Astrocyte of the cerebellum (primary cell): ENCODE measurements around the gene IWS1.

Experiments used
- DNase-seq: peaks from one replicate; pipeline ENCODE4 v3.0.0-alpha.2; 2011; ENCODE audit warnings: low read depth
- H3K4me3 ChIP-seq: 2 replicates; pipeline ENCODE4 v1.5.1; 2011; ENCODE audit warnings: mild to moderate bottlenecking, low read depth, low read length, moderate library complexity
- in situ Hi-C: cut with HindIII; loops from 2 replicates; pipeline ENCODE4 v1.10.0; 2017; ENCODE audit warnings: low sequenced_read_pairs
- TF ChIP-seq, protein P1 (sequence below): IDR thresholded peaks from 2 replicates; pipeline ENCODE4 v1.5.1; 2012; ENCODE audit warnings: low read length, low read depth, moderate library complexity, mild to moderate bottlenecking; ENCODE audit errors: missing control alignments

Gene IWS1

GRCh38 chr2:127566139-127566417 is 39.8 kb upstream of the IWS1 start:
- TF ChIP-seq, protein P1, sequence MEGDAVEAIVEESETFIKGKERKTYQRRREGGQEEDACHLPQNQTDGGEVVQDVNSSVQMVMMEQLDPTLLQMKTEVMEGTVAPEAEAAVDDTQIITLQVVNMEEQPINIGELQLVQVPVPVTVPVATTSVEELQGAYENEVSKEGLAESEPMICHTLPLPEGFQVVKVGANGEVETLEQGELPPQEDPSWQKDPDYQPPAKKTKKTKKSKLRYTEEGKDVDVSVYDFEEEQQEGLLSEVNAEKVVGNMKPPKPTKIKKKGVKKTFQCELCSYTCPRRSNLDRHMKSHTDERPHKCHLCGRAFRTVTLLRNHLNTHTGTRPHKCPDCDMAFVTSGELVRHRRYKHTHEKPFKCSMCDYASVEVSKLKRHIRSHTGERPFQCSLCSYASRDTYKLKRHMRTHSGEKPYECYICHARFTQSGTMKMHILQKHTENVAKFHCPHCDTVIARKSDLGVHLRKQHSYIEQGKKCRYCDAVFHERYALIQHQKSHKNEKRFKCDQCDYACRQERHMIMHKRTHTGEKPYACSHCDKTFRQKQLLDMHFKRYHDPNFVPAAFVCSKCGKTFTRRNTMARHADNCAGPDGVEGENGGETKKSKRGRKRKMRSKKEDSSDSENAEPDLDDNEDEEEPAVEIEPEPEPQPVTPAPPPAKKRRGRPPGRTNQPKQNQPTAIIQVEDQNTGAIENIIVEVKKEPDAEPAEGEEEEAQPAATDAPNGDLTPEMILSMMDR: no peak
- in situ Hi-C loops: no loop called here
- no peak overlapping the region for H3K4me3 ChIP-seq
- DNase-seq: no peak

DNA sequence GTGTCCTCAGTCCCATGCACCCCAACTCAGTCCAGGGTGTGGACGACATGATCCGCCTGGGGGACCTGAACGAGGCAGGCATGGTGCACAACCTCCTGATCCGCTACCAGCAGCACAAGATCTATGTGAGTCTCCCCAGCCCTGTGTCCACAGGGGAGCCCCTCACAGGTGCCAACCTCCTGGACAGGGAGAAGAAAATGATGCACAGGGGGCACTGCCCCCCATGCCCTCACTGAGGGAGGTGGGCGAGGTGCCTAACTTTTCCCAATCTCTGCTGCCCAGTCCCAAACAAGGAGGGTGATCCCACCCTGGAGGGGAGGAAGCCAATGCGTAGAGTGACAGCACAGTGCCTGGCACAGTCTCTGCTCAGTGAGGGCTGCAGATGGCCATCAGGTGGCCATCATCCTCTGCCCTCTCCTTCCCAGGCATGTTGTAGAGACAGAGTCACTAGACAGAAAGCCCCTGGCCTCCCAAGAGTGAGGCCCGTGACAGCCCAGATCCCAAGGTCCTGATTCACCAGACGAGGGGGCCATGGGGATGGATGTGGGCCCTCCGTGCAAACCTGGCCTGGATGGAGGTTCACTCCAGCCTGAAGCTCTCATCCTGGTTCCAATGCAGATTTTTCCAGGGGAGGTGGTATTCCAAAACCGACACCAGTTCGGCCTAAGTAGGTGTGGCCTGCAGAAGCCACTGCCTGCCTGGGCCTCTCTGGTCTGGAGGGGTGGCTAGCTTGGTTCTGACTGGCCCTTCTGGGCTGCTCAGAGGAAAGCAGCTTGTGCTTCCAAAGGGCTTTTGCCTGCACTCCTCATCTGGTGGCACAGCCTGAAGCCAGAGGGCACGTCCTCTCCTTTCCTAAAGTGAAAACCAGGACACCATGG is 39.2 kb upstream of the IWS1 start:
- DNase-seq: no peak
- in situ Hi-C loops: no loop called here
- TF ChIP-seq, protein P1: no peak
- H3K4me3 ChIP-seq: no peak overlapping the region

DNA sequence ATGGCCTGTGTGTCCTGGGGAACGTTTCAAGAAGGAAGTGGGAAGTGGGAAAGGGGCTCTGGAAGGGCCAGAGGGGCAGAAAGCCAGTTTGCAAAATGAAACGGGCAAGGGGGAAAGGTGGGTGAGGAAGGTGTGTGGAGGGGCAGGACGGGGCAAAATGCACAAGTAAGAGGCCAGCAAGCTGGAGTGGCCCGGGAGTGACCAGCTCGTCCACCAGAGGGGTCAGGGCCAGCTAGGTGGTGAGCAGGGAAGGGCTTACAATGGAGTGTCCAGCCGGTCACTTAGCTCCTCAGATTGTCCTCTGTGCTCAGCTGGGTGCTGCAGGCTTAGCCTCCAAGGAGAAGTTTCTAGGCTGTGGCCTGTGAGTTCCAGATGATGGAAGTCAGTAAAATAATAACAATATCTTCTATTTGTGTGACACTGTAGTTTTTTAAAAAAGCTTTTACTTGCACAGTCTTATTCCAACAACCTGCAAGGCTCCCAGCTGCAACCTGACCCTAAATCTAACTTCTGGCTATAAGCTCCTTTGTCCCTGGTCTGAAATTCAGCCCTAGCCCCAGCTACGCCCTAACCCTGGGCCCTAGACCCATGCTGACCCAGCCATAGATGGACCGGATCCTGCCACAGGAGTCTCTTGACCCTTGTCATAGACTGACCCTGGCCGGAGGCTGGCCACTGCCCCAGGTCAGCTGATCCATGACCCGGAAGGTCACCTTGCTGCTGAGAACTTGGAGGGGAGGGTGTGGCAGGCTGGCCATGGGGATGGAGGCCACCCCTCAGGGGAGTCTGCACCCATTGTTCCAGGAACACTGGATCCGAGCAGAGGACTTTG is 38.4 kb upstream of the IWS1 start:
- in situ Hi-C loops: no loop called here
- no peak overlapping the region for H3K4me3 ChIP-seq
- no peak for DNase-seq
- TF ChIP-seq, protein P1: no peak

DNA sequence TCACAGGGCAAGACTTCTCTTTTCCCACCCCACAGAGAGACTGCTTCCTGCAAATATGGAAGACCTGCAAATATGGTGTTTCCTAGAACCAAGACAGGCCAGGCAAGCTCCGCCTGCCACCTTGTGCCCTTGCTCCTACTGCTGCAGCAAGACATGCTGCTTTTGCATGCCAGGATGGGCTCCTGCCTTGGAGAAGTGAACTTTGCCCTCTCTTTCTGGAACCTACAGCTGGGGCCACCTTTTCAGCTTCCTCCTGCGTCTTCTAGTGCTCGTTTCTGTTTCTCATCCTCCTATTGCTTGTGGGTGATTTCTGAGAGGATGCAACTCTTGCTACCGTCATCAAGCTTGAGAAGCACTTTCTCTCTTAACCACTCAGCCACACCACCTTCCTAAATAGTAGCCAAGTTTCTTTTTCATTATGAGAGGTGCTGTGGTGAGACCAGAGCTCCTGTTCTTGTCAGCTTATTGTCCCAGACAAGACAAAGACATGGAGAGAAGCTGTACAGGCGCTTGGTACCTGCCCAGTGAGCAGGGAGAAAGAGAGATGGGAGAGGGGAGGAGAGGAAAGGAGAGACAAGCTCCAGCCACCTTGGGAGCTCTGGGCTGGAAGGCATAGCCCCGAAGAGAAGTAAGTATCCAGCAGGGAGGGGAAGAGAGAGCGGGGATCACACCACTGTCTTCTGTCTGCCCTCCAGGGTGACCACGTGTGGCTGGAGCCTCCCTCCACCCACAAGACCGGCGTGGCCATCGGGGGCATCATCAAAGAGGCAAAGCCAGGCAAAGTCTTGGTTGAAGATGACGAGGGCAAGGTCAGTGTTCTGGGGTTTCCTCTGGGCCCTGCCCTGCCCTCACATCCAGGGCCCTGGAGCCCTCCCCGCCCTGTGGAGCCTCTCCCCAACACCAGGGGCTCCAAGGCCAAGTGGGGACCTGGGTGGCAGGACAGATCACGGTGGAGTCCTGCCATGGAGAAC is 37.5 kb upstream of the IWS1 start:
- no peak overlapping the region for H3K4me3 ChIP-seq

GRCh38 chr2:127562936-127563335 is 36.6 kb upstream of the IWS1 start:
- DNase-seq: no peak
- in situ Hi-C loops: no loop called here
- TF ChIP-seq, protein P1: no peak
- H3K4me3 ChIP-seq: no peak overlapping the region

More for the DNA sequence above, 37.5 kb upstream of the IWS1 start:
- no peak for DNase-seq
- TF ChIP-seq, protein P1: no peak
- in situ Hi-C loops: no loop called here

DNA sequence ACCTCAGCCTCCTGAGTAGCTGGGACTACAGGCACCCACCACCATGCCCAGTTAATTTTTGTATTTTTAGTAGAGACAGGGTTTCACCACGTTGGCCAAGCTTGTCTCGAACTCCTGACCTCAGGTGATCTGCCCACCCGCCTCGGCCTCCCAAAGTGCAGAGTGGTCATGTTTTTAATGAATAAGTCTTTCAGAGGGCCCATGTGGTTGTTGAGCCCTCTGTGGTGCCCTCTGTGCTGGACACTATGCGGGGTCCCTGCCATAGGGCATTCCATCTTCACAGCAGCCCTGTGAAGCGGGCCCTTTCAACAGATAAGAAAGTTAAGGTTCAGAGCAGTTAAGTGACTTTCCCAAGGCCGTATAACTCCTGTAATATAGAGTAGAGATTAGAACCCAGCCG is 35.1 kb upstream of the IWS1 start:
- H3K4me3 ChIP-seq: no peak overlapping the region
- TF ChIP-seq, protein P1: no peak
- DNase-seq: no peak
- in situ Hi-C loops: no loop called here
